ENCODE measurements around the gene CALN1.

Gene CALN1

DNA sequence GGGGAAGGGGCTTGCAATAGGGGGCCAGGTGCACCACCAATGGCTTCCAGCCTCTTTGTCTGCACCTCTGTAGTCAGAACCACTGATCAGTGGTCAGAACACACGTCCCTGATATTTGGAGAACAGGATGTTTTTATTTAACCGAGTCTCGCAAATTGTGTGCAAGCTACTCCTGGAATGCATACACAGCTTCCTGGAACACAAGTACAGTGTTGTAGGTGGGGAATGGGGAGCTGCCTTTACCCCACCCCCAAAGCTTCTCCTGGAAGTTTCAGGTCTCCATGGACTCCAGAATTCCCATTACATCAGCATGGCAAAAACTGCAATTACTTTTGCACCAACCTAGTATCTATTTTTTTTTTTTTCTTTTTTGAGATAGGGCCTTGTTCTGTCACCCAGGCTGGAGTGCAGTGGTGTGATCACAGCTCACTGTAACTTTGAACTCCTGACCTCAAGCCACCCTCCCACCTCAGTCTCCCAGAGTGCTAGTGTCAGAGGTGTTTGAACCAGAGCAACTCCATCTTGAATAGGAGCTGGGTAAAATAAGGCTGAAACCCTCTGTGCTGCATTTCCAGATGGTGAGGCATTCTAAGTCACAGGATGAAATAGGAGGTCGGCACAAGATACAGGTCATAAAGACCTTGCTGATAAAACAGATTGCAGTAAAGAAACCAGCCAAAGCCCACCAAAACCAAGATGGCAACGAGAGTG is 374.0 kb downstream of the CALN1 start:
- no peak for DNase-seq (ENCODE audit: low read depth)

DNA sequence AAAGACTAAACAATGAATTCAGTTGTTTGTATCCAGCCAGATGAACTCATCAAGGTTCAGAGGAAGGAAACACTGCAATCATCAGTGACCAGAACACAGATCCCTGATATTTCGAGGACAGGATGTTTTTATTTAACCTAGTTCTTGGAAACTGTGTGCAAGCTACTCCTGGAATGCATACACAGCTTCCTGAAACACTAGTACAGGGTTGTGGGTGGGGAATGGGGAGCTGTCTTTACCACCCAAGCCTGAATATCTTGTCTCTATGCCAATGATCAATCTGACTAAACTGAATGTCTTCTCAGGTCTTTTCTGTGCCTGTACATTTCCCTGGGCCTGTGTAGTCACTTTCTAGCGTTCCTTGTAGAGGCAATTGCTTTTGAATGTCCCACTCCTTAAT is 374.6 kb downstream of the CALN1 start:
- no peak for DNase-seq (ENCODE audit: low read depth)

DNA sequence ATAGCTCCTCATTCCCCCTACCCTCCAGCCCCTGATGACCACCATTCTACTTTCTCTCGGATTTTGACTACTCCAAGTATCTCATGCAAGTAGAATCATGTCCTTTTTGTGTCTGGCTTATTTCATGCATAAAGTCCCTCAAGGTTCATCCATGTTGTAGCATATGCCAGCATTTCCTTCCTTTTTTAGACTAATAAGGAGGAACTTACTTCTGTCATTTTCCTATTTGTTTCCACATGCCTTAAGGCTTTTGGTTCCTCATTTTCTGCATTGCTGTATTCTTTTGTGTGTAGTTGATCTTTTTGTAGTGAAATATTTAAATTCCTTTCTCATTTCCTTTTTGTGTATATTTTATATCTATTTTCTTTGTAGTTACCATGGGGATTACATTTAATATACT is 376.9 kb downstream of the CALN1 start:
- no peak for DNase-seq (ENCODE audit: low read depth)

DNA sequence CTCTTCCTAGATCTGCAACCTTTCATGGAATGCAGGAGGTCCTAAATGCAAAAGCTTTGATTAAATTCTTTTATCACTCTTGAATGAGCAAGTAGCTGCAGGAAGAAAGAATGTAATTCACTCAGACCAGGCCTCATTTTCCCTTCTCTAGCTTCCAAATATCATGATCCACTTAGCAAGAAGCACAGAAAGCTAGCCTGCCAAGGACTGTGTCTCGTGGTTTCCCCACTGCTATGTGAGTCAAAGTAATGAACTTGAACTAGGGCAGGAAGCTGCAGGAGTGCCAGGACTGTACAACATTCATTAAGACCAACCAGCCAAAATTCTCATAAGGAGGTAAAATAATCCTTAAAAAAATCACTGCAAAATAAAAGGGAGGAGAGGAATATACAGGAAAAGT is 379.2 kb downstream of the CALN1 start:
- no peak for DNase-seq (ENCODE audit: low read depth)

DNA sequence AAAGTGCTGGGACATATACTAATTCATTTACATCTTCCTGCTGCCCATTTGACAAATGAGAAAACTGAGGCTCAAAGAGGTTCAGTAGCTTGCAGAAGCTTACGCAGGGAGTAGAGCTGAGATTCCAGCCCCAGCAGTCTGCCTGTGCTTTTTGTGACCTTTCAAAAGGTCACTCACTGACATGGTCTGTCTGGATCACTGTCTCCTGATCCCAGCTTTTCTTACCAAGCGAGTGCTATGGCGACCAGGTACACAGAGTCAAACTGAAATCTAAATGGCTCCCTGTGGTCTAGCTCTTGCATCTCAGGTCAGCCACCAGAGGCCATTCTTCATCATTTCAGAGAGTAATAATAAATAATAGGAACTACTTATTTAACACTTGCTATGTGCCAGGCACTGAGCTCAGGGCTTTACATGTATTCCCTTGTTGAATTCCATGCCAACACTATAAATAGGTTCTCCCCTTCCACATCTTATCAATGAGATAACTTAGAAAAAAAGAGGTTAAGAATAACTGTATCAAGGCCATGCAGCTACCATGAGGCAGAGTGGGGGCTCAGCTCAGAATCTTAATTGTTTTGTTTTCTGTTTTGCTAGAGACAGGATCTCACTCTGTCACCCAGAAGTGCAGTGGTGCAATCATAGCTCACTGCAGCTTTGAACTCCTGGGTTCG is 381.0 kb downstream of the CALN1 start:
- DNase-seq (ENCODE audit: low read depth) = no peak

DNA sequence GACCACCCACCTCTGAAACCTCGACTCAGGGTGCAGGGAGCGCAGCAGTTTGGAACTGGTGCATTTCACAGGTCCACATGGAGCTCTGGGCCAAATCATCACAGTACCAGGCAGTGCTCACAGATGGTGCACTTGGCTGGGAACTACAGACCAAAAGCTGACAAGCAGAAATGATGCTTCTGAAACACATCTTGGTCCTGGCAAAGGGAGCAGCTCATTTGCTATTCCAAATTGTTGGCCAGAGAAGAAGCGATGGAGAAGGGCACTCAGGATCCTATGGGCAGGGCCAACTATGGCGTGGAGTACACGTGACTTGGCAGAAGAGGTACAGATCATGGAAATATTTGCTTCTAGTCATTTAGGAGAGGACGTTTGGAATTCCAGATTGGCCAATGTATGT is 383.9 kb downstream of the CALN1 start:
- no peak for DNase-seq (ENCODE audit: low read depth)

DNA sequence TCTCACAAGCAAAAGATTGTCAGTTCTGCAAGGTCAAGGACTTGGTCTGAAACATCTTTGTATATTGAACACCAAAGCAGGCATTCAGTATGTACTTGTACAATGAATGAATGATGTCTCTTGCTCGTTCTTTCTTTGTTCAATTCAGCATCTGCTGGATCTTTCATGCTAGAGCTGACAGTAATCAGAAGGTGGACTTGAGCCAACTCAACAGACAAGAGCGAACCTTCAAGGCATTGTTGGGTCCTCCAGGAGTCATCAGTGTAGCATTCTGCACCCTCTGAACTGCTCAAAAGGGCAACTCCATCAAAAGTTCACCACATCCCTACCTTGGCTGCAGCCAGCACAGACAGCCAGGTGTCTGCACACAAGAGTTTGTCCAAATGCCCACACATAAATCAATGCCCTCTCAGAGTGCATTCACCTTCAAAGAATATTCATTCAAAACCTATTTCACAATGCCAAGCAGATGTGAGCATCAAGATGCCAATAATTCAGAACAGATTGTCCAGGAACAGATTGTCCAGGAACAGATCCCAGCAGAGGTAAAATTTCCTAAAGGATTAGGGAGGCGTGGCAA is 386.7 kb downstream of the CALN1 start:
- no peak for DNase-seq (ENCODE audit: low read depth)

DNA sequence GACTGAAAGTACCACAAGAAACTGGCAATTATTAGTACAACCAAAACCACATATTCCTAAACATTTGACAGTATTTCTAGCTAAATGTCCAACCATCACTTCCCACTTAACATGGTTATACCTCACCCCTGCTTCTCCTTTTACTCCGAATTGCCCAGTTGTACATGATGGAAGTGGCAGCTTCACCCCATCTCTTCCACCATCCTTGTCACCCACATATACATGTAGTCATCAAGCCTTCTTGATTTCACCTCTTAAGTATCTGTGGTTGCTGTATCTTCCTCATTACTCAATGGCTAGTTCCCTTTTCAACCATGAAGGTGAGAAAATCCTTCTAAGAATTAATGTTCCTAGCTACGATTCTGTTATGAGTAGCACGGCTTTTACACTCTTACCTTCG is 388.2 kb downstream of the CALN1 start:
- no peak for DNase-seq (ENCODE audit: low read depth)

DNA sequence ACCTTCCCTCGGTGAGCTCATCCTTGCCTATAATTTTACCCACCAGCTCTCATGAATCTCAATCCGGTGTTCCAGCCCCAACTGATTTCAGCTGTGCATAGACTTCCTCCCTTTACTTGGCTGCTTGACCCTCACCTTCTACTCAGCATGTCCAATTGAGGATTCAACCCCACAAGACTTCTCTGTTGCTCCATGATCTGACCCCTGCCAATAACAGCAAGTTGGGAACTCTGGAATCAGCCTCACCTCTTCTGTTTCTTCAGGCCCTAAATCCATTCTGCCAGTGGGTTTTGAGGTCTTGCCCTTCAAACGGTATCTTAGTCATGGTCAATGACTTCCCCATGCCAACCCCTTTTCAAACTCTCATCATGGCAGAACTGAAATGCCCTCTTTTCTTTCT is 390.4 kb downstream of the CALN1 start:
- no peak for DNase-seq (ENCODE audit: low read depth)

DNA sequence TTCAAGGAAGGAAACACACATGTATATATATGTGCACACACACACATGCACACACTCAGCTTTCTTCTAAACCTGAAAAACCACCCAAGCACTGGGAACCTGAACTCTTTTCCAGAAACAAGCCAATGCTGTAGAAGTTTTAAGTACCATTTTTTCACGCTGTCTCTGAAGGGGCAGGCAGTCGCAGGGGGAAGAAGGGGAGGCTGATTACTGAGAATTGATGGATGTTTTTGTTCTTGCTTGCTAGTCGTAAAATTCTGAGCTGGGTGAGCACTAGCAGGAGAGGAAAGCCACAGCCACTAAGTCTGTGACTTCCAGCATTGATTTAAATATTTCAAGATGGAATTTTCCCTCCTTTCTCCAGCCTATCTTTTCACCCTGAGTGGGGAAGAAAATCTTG is 391.8 kb downstream of the CALN1 start:
- DNase-seq (ENCODE audit: low read depth) = no peak

DNA sequence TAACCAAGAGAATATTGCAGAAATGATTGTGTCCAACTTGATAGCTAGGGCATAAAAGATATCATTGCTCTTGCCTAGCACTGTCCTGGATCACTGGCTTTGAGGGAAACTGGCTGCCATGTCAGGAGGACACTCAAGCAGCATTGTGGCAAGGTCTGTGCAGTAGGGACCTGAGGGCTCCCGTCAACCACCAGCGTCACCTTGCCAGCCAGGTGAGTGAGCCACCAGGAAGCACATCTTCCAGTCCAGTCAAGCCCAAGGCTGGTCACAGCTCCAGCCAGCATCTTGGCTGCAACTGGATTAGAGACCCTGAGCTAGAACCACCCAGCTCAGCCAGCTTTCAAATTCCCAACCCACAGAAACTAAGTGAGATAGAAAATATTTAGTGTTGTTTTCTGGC is 392.7 kb downstream of the CALN1 start:
- no peak for DNase-seq (ENCODE audit: low read depth)

DNA sequence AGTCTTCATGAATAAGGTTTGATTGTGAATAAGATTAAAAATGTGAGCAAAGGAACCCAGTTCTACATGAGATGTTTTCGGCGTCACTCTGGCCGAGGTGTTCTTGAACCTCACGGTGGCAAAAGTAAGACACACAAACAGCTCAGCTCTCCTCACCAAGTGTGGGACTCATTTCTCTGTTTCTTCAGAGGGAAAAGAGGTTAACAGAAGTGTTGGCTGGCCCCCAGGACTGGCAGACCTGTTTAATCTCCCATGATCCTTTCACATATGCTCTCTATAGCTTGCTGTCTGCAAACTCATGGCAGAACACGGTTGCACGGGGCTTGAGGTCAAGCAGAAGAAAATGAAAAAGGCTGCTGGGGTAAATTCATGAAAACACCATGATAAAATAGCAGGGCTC is 394.4 kb downstream of the CALN1 start:
- no peak for DNase-seq (ENCODE audit: low read depth)

DNA sequence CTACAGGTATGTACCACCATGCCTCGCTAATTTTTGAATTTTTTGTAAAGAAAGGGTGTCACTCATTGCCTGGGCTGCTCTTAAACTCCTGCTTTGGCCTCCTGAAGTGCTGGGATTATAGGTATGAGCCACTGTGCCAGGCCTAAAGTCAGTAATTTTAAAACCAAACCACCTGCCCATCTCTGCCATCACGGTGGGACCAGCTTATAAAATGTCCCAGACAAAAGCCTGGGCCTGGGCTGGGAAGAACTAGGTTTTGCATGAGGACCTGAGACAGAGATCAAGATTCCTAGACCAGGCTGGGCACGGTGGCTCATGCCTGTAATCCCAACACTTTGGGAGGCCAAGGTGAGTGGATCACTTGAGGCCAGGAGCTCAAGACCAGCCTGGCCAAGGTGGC is 395.6 kb downstream of the CALN1 start:
- no peak for DNase-seq (ENCODE audit: low read depth)

DNA sequence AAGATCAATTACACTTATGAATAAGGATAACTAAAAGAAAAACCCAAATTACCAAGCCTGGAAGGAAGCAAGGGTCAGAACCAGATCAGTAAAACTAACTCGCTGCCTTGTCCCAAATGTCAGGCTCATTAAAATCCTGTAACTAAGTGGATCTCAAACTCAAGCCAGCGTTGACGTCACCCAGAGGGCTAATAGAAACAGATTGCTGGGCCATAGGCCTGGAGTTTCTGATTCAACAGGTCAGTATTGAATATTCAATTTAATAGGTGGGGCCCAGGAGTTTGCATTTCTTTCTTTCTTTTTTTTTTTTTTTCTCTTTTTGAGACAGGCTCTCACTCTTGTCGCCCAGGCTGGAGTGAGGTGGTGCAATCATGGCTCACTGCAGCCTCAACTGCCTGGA is 397.0 kb downstream of the CALN1 start:
- no peak for DNase-seq (ENCODE audit: low read depth)

DNA sequence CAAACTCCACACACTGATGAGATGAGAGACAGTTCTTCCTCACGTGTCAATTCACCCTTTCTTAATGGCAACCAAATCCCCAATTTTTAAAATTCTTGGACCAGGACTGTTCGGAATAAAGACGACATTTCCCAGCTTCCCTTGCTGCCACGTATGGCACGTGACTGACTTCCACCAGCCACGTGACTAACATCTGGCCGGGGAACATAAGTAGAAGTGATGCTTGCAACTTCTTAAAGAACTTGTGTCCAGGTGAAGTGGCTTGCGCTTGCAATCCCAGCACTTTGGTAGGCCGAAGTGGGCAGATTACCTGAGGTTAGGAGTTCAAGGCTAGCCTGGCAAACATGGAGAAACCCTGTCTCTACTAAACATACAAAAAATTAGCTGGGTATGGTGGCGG is 405.1 kb downstream of the CALN1 start:
- DNase-seq (ENCODE audit: low read depth) = no peak

DNA sequence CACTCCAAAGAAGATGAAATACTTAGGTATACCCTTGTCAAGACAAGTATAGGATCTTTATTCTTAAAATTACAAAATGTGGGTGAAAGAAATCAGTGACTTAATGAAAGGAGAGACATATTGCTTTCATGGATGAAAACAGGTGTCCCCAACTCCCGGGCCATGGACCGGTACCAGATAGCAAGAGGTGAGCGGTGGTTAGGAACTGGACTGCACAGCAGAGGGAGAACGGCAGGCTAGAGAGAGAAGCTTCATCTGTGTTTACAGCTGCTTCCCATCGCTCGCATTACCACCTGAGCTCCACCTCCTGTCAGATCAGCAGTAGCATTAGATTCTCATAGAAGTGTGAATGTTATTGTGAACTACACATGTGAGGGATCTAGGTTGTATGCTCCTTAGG is 408.9 kb downstream of the CALN1 start:
- DNase-seq (ENCODE audit: low read depth) = no peak

DNA sequence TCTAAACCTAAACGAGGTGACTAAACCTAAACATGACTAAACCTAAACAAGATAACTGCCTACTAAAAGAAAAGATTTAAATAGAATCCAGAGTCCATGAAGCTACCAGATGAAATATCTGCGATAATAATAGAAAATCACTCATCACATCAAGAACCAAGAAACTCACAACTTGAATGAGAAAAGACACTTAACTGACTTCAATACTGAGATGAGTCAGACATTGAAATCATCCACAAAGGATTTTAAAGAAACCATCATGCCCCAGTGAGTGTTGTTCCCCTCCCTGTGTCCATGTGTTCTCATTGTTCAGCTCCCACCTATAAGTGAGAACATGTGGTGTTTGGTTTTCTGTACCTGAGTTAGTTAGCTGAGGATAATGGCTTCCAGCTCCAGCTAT is 416.0 kb downstream of the CALN1 start:
- DNase-seq (ENCODE audit: low read depth) = no peak

DNA sequence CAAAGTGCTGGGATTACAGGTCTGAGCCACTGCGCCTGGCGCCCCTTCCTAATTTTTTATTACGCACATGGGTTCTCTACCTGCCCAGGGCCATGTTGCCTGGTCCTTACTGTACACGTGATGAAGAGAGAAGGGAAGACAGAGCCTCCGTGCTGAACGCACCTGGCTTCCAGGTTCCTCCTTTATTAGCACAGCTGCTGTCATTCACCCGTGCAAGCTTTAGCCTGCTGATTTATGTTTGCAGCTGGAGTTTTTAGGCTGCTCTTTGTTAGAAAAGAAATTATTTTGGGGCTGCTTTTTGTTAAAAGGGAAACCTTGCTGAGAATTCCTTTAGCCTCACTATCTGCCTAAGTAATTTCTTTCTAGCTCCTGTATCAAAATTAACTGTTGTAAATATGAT is 417.0 kb downstream of the CALN1 start:
- DNase-seq (ENCODE audit: low read depth) = no peak

DNA sequence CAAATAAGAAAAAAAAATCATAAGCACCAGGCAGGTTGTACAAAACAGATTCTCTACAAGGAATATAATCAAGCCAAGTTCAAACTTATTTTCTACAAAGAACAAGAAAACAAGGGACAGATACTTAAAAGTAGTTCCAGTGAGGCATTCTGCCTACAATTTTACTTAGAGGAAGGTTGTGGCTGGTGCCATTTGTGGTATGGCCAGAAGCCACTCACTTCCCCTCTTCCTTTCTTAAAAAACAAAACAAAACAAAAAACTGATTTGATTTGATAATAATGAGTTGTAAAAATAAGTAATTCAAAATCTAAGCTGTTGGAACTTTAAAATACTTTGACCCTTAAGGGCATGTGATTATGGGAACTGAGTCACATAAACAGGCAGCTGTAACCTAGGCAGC is 420.6 kb downstream of the CALN1 start:
- DNase-seq (ENCODE audit: low read depth) = no peak

DNA sequence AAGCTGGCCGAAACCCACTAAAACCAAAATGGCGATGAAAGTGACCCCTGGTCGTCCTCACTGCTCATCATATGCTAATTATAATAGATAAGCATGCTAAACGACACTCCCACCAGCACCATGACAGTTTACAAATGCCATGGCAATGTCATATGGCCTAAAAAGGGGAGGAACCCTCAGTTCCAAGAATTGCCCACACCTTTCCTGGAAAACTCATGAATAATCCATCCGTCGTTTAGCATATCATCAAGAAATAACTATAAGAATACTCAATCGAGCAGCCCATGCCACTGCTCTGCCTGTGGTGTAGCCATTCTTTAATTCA is 422.0 kb downstream of the CALN1 start:
- no peak for DNase-seq (ENCODE audit: low read depth)

DNA sequence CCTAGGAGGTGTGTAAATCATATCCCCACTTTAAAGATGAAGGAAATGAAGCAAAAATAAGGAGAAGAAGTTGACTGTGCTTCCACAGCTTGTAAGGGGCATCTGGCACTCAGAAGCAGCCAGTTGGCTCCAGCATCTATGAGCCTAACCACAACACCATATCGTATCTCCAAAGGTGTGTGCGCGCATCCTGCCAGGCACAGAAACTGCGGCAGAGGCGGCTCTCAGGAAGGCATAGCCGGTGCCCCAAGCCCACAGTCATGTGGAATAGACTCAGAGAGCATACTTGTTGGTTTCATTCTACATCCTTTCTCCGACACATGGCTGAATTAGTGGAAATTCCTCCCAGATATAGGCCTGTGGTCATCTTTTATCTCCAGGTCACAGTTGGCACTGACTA is 423.9 kb downstream of the CALN1 start:
- DNase-seq (ENCODE audit: low read depth) = no peak

DNA sequence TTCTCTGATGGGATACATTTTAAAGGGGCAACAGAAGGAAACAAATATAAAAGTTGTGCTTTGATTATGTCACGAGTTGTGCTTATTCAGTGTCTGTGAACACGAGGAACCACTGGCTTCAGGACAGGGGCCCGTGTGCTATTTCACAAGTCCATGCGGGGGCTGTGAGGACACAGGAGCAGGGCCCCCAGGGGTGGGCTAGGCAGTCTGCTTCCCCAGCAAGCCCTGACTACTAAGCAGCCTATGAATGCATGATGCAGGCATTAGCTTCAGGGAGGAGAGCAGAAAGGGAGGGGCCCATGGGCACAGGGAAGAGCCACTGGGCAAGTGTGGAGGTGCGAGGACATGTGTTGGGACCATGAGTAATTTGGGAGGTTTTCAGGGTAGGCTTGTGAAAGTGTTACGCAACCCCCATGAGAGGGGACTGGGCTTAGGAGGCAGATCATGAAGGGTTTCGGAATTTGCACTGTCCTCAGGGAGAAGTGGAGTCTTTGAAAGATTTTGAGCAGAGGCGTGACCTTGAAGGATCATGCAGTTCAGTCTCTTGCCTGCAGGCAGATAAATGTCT is 424.9 kb downstream of the CALN1 start:
- DNase-seq (ENCODE audit: low read depth) = no peak

DNA sequence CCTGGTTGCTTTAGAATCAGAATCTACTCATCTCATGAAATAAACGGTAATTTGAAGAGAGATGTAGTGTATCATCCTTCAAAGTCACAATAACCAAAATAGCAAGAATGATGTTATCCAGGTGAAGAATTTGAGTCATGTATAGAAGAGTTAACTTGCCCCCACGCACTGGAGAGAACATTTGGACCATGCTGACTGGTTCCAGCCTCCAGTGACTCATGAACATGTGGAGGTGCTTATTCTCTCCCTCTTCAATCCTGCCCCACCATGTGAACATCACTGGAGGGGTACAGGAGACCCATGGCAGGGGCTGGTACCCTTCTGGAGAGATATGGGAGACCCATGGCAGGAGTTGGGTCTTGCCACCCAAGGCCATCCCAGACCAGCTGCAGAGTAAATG is 427.8 kb downstream of the CALN1 start:
- DNase-seq (ENCODE audit: low read depth) = no peak

DNA sequence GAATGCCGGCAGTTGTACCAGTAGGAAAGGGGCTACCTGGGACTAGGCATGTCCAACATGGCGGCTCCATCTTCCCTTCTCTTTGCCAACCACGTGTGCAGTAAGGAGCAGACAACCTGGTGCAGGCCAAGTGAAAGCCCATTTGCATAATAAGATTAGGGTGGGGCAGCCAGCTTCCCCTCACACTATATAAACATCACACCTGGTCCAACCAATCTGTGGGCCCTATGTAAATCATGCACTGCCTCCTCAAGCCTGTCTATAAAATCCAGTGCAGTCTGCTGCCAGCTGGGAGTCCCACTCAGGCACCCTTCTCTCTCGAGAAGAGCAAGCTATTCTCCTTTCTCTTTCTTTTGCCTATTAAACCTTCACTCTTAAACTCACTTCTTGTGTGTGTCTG is 429.3 kb downstream of the CALN1 start:
- DNase-seq (ENCODE audit: low read depth) = no peak
